RWPE2 (cell line): ENCODE data around the gene GDI1.

Experiments
- ATAC-seq: fragments of 200-7000 bp; cut with Tn5 transposase; 3 replicates; pipeline ENCODE4 v1.9.1; 2021; ENCODE audit warnings: low read depth
- DNase-seq: peaks from one replicate; pipeline ENCODE4 v3.0.0-alpha.2; 2020; ENCODE audit warnings: low spot score
- H3K27ac ChIP-seq: fragments of 450-650 bp; 2 replicates; pipeline ENCODE4 v1.5.1; 2017; ENCODE audit warnings: mild to moderate bottlenecking; ENCODE audit not compliant: poor library complexity, severe bottlenecking
- H3K27me3 ChIP-seq: fragments of 250-450 bp; sonication (Bioruptor Pico); 2 replicates; pipeline ENCODE4 v1.5.1; 2021; ENCODE audit warnings: mild to moderate bottlenecking, moderate library complexity; ENCODE audit not compliant: insufficient read depth, poor library complexity, severe bottlenecking
- H3K36me3 ChIP-seq: fragments of 250-450 bp; sonication (Bioruptor Pico); 2 replicates; pipeline ENCODE4 v1.5.1; 2020; ENCODE audit warnings: low read depth, mild to moderate bottlenecking, moderate library complexity
- H3K4me1 ChIP-seq: fragments of 250-450 bp; sonication (Bioruptor Pico); 2 replicates; pipeline ENCODE4 v1.5.1; 2021; ENCODE audit warnings: mild to moderate bottlenecking, moderate library complexity; ENCODE audit not compliant: insufficient read depth, poor library complexity, severe bottlenecking
- H3K4me3 ChIP-seq: fragments of 250-450 bp; sonication (Bioruptor Pico); 2 replicates; pipeline ENCODE4 v1.5.1; 2021; ENCODE audit warnings: mild to moderate bottlenecking, moderate library complexity; ENCODE audit not compliant: severe bottlenecking
- H3K9me3 ChIP-seq: fragments of 250-450 bp; sonication (Bioruptor Pico); 2 replicates; pipeline ENCODE4 v1.5.1; 2021; ENCODE audit warnings: mild to moderate bottlenecking, moderate library complexity; ENCODE audit not compliant: severe bottlenecking
- TF ChIP-seq, protein P1 (sequence below): fragments of 450-650 bp; IDR thresholded peaks from one replicate; pipeline ENCODE4 v1.5.1; 2017; ENCODE audit warnings: mild to moderate bottlenecking, moderate library complexity; ENCODE audit not compliant: poor library complexity, severe bottlenecking

The GDI1 gene

DNA sequence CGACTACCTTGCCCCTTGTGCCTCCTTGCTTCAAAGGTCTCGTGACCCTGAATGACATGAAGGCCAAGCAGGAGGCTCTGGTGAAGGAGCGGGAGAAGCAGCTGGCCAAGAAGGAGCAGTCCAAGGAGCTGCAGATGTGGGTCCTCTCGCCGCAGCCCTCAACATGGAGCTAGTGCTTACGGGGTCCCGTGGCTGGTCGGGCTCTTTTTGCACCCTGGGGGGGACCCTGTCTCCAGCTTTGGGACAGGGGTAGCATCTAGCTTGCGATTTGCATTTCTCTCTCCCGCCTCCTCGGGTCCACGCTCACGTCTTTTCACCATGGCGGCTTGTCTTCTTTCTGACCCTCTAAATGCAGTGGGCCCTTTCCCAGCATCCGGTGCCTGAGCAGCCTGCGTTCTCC, 8.8 kb downstream of the GDI1 start:
- DNase-seq, result no peak
- no peak overlapping the region for H3K27ac ChIP-seq
- no peaks in the 10 kb centered on the region for H3K27me3 ChIP-seq
- H3K4me3 ChIP-seq, result no peak overlapping the region
- H3K36me3 ChIP-seq, result peaks cover 16% of the 10 kb centered on the region
- H3K9me3 ChIP-seq, result no peaks in the 10 kb centered on the region
- TF ChIP-seq, protein P1, sequence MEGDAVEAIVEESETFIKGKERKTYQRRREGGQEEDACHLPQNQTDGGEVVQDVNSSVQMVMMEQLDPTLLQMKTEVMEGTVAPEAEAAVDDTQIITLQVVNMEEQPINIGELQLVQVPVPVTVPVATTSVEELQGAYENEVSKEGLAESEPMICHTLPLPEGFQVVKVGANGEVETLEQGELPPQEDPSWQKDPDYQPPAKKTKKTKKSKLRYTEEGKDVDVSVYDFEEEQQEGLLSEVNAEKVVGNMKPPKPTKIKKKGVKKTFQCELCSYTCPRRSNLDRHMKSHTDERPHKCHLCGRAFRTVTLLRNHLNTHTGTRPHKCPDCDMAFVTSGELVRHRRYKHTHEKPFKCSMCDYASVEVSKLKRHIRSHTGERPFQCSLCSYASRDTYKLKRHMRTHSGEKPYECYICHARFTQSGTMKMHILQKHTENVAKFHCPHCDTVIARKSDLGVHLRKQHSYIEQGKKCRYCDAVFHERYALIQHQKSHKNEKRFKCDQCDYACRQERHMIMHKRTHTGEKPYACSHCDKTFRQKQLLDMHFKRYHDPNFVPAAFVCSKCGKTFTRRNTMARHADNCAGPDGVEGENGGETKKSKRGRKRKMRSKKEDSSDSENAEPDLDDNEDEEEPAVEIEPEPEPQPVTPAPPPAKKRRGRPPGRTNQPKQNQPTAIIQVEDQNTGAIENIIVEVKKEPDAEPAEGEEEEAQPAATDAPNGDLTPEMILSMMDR, result no peak
- no peaks in the 10 kb centered on the region for H3K4me1 ChIP-seq
- no peak for ATAC-seq

DNA sequence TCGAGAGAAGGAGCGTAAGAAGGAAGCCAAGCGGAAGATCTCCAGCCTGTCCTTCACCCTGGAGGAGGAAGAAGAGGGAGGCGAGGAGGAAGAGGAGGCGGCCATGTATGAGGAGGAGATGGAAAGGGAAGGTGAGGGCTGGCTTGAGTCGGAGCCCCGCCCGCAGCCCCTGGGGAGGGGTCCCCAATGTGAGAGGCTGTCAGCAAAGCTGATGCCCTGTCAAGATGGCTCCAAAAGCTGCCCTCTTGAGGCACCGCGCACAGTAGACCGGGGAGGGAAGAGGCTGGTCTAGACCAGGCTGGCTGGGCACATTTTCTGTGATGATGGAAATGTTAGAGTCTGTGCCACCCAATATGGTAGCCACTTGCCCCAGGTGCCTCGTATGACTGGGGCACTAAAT, 9.5 kb downstream of the GDI1 start:
- no peak for ATAC-seq
- TF ChIP-seq, protein P1, result no peak
- H3K36me3 ChIP-seq, result peaks cover 16% of the 10 kb centered on the region

DNA sequence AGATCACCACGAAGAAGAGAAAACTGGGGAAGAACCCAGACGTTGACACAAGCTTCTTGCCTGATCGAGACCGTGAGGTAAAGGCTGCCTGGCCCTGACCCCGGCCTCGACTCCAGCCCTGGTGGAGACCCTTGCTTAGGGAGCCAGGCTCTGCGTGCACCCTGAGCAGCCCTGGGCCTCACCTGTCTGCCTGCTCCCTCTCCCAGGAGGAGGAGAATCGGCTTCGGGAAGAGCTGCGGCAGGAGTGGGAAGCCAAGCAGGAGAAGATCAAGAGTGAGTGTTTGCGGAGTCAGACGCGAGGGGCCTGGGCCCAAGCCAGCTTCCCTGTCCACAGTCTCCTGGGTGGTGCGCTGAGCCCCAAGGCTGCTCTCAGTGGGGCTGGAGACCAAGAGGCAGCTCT, 11.5 kb downstream of the GDI1 start:
- no peaks in the 10 kb centered on the region for H3K4me1 ChIP-seq
- DNase-seq, result no peak
- ATAC-seq, result no peak
- no peaks in the 10 kb centered on the region for H3K9me3 ChIP-seq
- H3K27ac ChIP-seq, result no peak overlapping the region
- H3K4me3 ChIP-seq, result no peak overlapping the region
- H3K27me3 ChIP-seq, result no peaks in the 10 kb centered on the region
- TF ChIP-seq, protein P1, result no peak
- 0 out of 2 replicates have a peak, but pooled peaks cover 3% of the 10 kb centered on the region for H3K36me3 ChIP-seq

More for the DNA sequence above, 9.5 kb downstream of the GDI1 start:
- Histone ChIP-seq H3K27me3 (no peaks in the 10 kb centered on the region), H3K4me3 (no peak overlapping the region), H3K9me3 (no peaks in the 10 kb centered on the region), H3K4me1 (no peaks in the 10 kb centered on the region), H3K27ac (no peak overlapping the region)
- DNase-seq, result no peak

DNA sequence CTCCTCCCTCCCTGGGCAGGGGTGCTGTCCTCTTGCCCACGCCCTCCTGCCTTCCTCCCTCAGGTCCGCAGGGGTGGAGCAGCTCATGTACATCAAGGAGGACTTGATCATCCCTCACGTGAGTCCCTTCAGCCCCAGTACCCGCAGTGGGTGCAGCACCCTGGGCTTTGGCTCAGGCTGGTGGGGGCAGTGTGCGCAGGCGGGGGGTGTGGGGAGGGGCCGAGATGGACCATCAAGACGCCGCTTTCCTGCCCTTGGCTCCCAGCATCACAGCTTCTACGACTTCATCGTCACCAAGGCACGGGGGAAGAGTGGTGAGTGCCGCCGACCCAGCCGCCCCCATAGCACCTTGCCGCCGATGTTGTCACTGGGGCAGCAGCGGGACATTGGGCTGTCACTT, 12.7 kb downstream of the GDI1 start:
- ATAC-seq, result no peak
- Histone ChIP-seq H3K4me1 (no peaks in the 10 kb centered on the region), H3K9me3 (no peaks in the 10 kb centered on the region), H3K36me3 (0 out of 2 replicates have a peak, but pooled peaks cover 3% of the 10 kb centered on the region), H3K27ac (no peak overlapping the region), H3K27me3 (no peaks in the 10 kb centered on the region), H3K4me3 (no peak overlapping the region)
- TF ChIP-seq, protein P1, result no peak
- DNase-seq, result no peak

DNA sequence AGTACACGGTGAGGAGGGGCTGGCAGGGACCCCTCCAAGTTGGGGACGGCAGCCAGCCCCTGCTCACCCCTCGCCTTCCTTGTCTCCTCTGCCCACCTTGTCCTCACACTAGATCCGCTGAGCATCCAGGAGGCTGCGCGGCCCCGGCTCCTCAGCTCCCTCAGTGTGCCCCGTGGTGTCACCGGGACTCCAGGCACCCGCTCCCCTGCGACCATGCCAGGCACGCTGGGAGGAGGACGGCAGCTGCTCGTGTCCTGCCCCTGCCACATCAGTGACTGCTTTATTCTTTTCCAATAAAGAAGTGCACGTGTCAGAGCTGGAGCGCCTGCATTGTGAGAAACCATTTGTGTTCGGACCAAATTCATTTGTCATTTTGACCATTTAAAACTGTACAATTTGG, 13.4 kb downstream of the GDI1 start:
- DNase-seq (no peak), ATAC-seq (no peak)
- TF ChIP-seq, protein P1, result no peak
- Histone ChIP-seq H3K4me1 (no peaks in the 10 kb centered on the region), H3K36me3 (0 out of 2 replicates have a peak, but pooled peaks cover 3% of the 10 kb centered on the region), H3K27ac (no peak overlapping the region), H3K4me3 (no peak overlapping the region), H3K9me3 (no peaks in the 10 kb centered on the region), H3K27me3 (no peaks in the 10 kb centered on the region)
